Measurements from ENCODE around the gene TMC1. TPM values are rescaled to one million over a fixed set of nuclear protein-coding genes. Genes with fewer than 3 reads are reported as not detected.

Gene TMC1
- total and polyA plus RNA-seq, 2 of the 8 experiments (the other 6 are each of a cell fraction or from before 2014, with no cell fraction given) = 0.95 to 0.98 TPM

- ChIA-PET CTCF (ENCODE audit: partially characterized antibody) (interaction anchor here (0.9 to 1.7 kb wide), 3 partner anchors 12 to 40 kb away, joined by 3 to 4 read pairs (median 3); no protein-coding TSS in a partner anchor), POLR2A (ENCODE audit: partially characterized antibody) (interaction anchor here (1.0 to 1.3 kb wide), 2 partner anchors 42 to 316 kb away, joined by 3 to 4 read pairs; partner anchors contain the start of gene ZFAND5)
- no peak overlapping the region for H2AK5ac ChIP-seq (ENCODE audit: low read depth, low read length)
- H3K23ac ChIP-seq (ENCODE audit: insufficient read length) = no peak overlapping the region
- H2BK120ac ChIP-seq (replicated peaks; ENCODE audit: low read depth, low read length) = peak overlapping the region; percentile 13
- H3K4ac ChIP-seq (replicated peaks; ENCODE audit: insufficient read length, low read depth, low read length) = no peak overlapping the region
- peak overlapping the region; percentile 96; the same call in 1 of the 2 replicates for H2BK5ac ChIP-seq (ENCODE audit: low read depth, low read length)
- FAIRE-seq (peak; percentile 100), DNase-seq (ENCODE audit: low read depth in 1 of 2, low spot score in 2 of 2) (peak in 1 of 2 experiments; percentile 74)
- H3K4me2 ChIP-seq (ENCODE audit: insufficient read depth in 1 of 2, low read depth in 2 of 2, low read length in 2 of 2) = peak overlapping the region; percentile 17 to 53; a peak in 3 of 4 replicates
- H2AFZ ChIP-seq (ENCODE audit: low read length) = no peak overlapping the region
- WGBS, 2 experiments (ENCODE audit: extremely low coverage in 1 of 2, insufficient coverage in 1 of 2, insufficient read length in 1 of 2, insufficient replicate concordance in 2 of 2, low coverage in 1 of 2, low lambda C conversion rate in 2 of 2, missing lambda C conversion rate in 1 of 2) = 0% methylated on average over 2 of the region's 2 CpGs; no CpG with 5 or more reads in 1 of the 2 experiments
- peak overlapping the region; percentile 74; the same call in 1 of the 2 replicates for H3K27ac ChIP-seq (ENCODE audit: low read depth, low read length)
- H3K4me3 ChIP-seq (ENCODE audit: extremely low read depth in 1 of 4, insufficient read depth in 2 of 4, low read depth in 3 of 4, low read length in 4 of 4) = peak overlapping the region in 1 of 4 experiments; percentile 36; a peak in 2 of 8 replicates
- H3K14ac ChIP-seq (ENCODE audit: insufficient read length) = no peak overlapping the region
- no peak overlapping the region for H2BK20ac ChIP-seq (ENCODE audit: low read length)
- peak overlapping the region; percentile 90 for H4K5ac ChIP-seq (ENCODE audit: insufficient read length, low read depth, low read length)
- peaks cover 2 to 3% (median 3%) of the 10 kb centered on the region in 4 experiments; a peak in 3 of 7 replicates for H3K4me1 ChIP-seq (replicated peaks in 1 of 4; ENCODE audit: control insufficient read depth in 3 of 4, insufficient read depth in 4 of 4, low read length in 3 of 4)
- H3K79me1 ChIP-seq (ENCODE audit: low read depth, low read length) = no peaks in the 10 kb centered on the region
- H3K23me2 ChIP-seq (ENCODE audit: low read depth, low read length) = no peaks in the 10 kb centered on the region
- H3K9ac ChIP-seq (replicated peaks in 1 of 4; ENCODE audit: extremely low read depth in 1 of 4, low read depth in 3 of 4, low read length in 3 of 4) = no peak overlapping the region
- no peak overlapping the region for H4K8ac ChIP-seq (ENCODE audit: extremely low read depth, insufficient read depth, low read length)
- no peak overlapping the region; the same call in 1 of the 2 replicates for H3K18ac ChIP-seq (ENCODE audit: extremely low read depth, low read length)
- H4K91ac ChIP-seq (replicated peaks; ENCODE audit: insufficient read length, low read length) = peak overlapping the region; percentile 66
- H2BK15ac ChIP-seq (ENCODE audit: low read length) = no peak overlapping the region
- H3K27me3 ChIP-seq (replicated peaks in 1 of 4; ENCODE audit: control insufficient read depth in 3 of 4, extremely low read depth in 1 of 4, insufficient read depth in 3 of 4, low read length in 3 of 4) = no peaks in the 10 kb centered on the region
- no peaks in the 10 kb centered on the region for H3K9me3 ChIP-seq (ENCODE audit: insufficient read depth in 2 of 2, low read depth in 1 of 2, low read length in 1 of 2)
- no peaks in the 10 kb centered on the region for H3K36me3 ChIP-seq (ENCODE audit: control insufficient read depth in 2 of 4, insufficient read depth in 4 of 4, low read length in 3 of 4)
- H3K79me2 ChIP-seq (ENCODE audit: control insufficient read depth in 1 of 2, insufficient read depth in 2 of 2, low read length in 2 of 2) = no peaks in the 10 kb centered on the region
- H2BK12ac ChIP-seq (ENCODE audit: low read depth, low read length) = no peak overlapping the region
- H3K56ac ChIP-seq (replicated peaks; ENCODE audit: insufficient read length, low read depth, low read length) = no peak overlapping the region
- H4K20me1 ChIP-seq (replicated peaks in 1 of 2; ENCODE audit: control insufficient read depth in 1 of 2, insufficient read depth in 2 of 2, low read length in 2 of 2) = no peaks in the 10 kb centered on the region
- peak; percentile 74 to 90 for TF ChIP-seq BCL11A (IDR thresholded peaks at IDR 0.05; ENCODE audit: low read depth in 2 of 2, low read length in 2 of 2)
- no peak for TF ChIP-seq EGR1 (IDR thresholded peaks at IDR 0.05; ENCODE audit: borderline replicate concordance, low read depth, low read length)
- peak; percentile 72 for TF ChIP-seq ASH2L (IDR thresholded peaks at IDR 0.05; ENCODE audit: low read length)
- no peak for TF ChIP-seq CTCF (IDR thresholded peaks at IDR 0.05; ENCODE audit: control extremely low read depth in 1 of 3, insufficient read depth in 1 of 3, low read depth in 1 of 3, low read length in 3 of 3)
- no peak for TF ChIP-seq BACH1 (IDR thresholded peaks at IDR 0.05; ENCODE audit: low read length)
- TF ChIP-seq CHD2 (IDR thresholded peaks at IDR 0.05; ENCODE audit: low read length) = peak; percentile 62
- TF ChIP-seq EP300 (IDR thresholded peaks at IDR 0.05; ENCODE audit: borderline replicate concordance in 1 of 2, low read depth in 2 of 2, low read length in 2 of 2) = peak in 1 of 2 experiments; percentile 88; a peak in 1 of 3 replicates
- no peak for TF ChIP-seq E2F6 (IDR thresholded peaks at IDR 0.05)
These were observed 159.3 kb downstream of the TMC1 start for GRCh38 chr9:72680593-72681282.

All from H1 (cell line).